ENCODE results near the gene SLC39A3.

DNA sequence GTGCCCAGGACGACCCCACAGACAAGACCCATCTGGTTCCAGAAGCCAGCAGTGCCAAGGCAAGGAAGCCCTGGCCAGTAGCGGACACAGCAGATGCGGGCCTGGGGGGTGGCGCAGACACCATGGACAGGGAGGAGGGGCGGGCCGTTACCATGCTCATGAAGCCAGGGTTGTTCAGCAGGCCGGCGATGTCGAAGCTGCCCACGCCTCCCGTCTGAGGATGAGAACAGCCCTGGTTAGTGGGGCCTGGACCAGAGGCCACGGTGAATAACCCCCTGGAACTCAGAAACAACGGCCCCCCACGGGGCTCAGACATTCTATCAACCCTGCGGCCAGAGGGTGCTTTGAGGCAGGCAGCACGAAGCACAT lies 21.5 kb upstream of the SLC39A3 start:
- TF ChIP-seq POLR2A (IDR thresholded peaks at IDR 0.05; ENCODE audit: low read depth, low read length) = no peak
- TF ChIP-seq POLR2AphosphoS5 (IDR thresholded peaks at IDR 0.05; ENCODE audit: low read depth, low read length) = no peak
- no peak for TF ChIP-seq TAF1 (IDR thresholded peaks at IDR 0.05; ENCODE audit: low read depth, low read length)
- TF ChIP-seq SPI1 (IDR thresholded peaks at IDR 0.05; ENCODE audit: low read depth, low read length) = no peak

Data from GM12891 (cell line).